Measurements from ENCODE around the gene DYNC2LI1. TPM values are rescaled to one million over a fixed set of nuclear protein-coding genes. Genes with fewer than 3 reads are reported as not detected.

The DYNC2LI1 gene
- polyA plus RNA-seq, 1 donor (not counting 4 experiments of a cell fraction or from before 2014, with no cell fraction given) = 29.9 TPM

GRCh38 chr2:43824512-43824911 is 50.7 kb downstream of the DYNC2LI1 start:
- Histone ChIP-seq H3K9me3 (ENCODE audit: control insufficient read depth, low read depth, low read length) (no peaks in the 10 kb centered on the region), H3K36me3 (ENCODE audit: control insufficient read depth in 2 of 2, extremely low read depth in 1 of 2, insufficient read depth in 2 of 2, low read length in 2 of 2) (no peaks in the 10 kb centered on the region), H4K20me1 (ENCODE audit: control insufficient read depth, extremely low read depth, insufficient read depth, low read length) (no peaks in the 10 kb centered on the region), H3K79me2 (ENCODE audit: control insufficient read depth, insufficient read depth, low read length) (no peaks in the 10 kb centered on the region), H3K4me3 (ENCODE audit: control insufficient read depth in 2 of 3, extremely low read depth in 1 of 3, insufficient read depth in 2 of 3, low read depth in 1 of 3, low read length in 3 of 3) (no peak overlapping the region), H3K4me2 (ENCODE audit: control insufficient read depth, extremely low read depth, insufficient read depth, low read depth, low read length) (no peak overlapping the region), H2AFZ (ENCODE audit: control insufficient read depth, low read length) (no peak overlapping the region), H3K27me3 (ENCODE audit: control insufficient read depth, extremely low read depth, insufficient read depth, low read length) (peaks cover 17% of the 10 kb centered on the region), H3K4me1 (ENCODE audit: control insufficient read depth, extremely low read depth, insufficient read depth, low read length) (no peaks in the 10 kb centered on the region), H3K9ac (ENCODE audit: control insufficient read depth, extremely low read depth, insufficient read depth, low read length) (no peak overlapping the region), H3K27ac (ENCODE audit: control insufficient read depth, insufficient read depth, low read length) (no peak overlapping the region), H3K9me1 (ENCODE audit: control insufficient read depth, extremely low read depth, insufficient read depth, low read length) (no peaks in the 10 kb centered on the region)
- TF ChIP-seq CTCF (optimal IDR thresholded peaks at IDR 0.05 in 1 of 3, IDR thresholded peaks at IDR 0.05 in 1 of 3, conservative IDR thresholded peaks at IDR 0.05 in 1 of 3; ENCODE audit: extremely low read depth in 1 of 3, insufficient read depth in 2 of 3, low read length in 3 of 3) (no peak), EZH2 (IDR thresholded peaks at IDR 0.05; ENCODE audit: low read length) (no peak)
- DNase-seq (ENCODE audit: low read depth, low spot score) = no peak
- FAIRE-seq = no peak
- dilution Hi-C loops (cut with MboI; ENCODE audit: extremely low pct_ligation_motif_present, low sequenced_read_pairs) = no loop called here

GRCh38 chr2:43824951-43825493 is 51.2 kb downstream of the DYNC2LI1 start:
- no peak overlapping the region for H3K4me2 ChIP-seq (ENCODE audit: control insufficient read depth, extremely low read depth, insufficient read depth, low read depth, low read length)
- H3K9ac ChIP-seq (ENCODE audit: control insufficient read depth, extremely low read depth, insufficient read depth, low read length) = no peak overlapping the region
- DNase-seq (ENCODE audit: low read depth, low spot score) = no peak
- H3K4me3 ChIP-seq (ENCODE audit: control insufficient read depth in 2 of 3, extremely low read depth in 1 of 3, insufficient read depth in 2 of 3, low read depth in 1 of 3, low read length in 3 of 3) = no peak overlapping the region
- no peaks in the 10 kb centered on the region for H3K9me3 ChIP-seq (ENCODE audit: control insufficient read depth, low read depth, low read length)
- no peaks in the 10 kb centered on the region for H3K36me3 ChIP-seq (ENCODE audit: control insufficient read depth in 2 of 2, extremely low read depth in 1 of 2, insufficient read depth in 2 of 2, low read length in 2 of 2)
- dilution Hi-C loops (cut with MboI; ENCODE audit: extremely low pct_ligation_motif_present, low sequenced_read_pairs) = no loop called here
- no peak overlapping the region for H2AFZ ChIP-seq (ENCODE audit: control insufficient read depth, low read length)
- no peak for FAIRE-seq
- TF ChIP-seq CTCF (optimal IDR thresholded peaks at IDR 0.05 in 1 of 3, IDR thresholded peaks at IDR 0.05 in 1 of 3, conservative IDR thresholded peaks at IDR 0.05 in 1 of 3; ENCODE audit: extremely low read depth in 1 of 3, insufficient read depth in 2 of 3, low read length in 3 of 3) = no peak
- TF ChIP-seq EZH2 (IDR thresholded peaks at IDR 0.05; ENCODE audit: low read length) = no peak
- H3K4me1 ChIP-seq (ENCODE audit: control insufficient read depth, extremely low read depth, insufficient read depth, low read length) = no peaks in the 10 kb centered on the region
- H3K27me3 ChIP-seq (ENCODE audit: control insufficient read depth, extremely low read depth, insufficient read depth, low read length) = peaks cover 17% of the 10 kb centered on the region
- no peaks in the 10 kb centered on the region for H3K79me2 ChIP-seq (ENCODE audit: control insufficient read depth, insufficient read depth, low read length)
- H3K9me1 ChIP-seq (ENCODE audit: control insufficient read depth, extremely low read depth, insufficient read depth, low read length) = no peaks in the 10 kb centered on the region
- H3K27ac ChIP-seq (ENCODE audit: control insufficient read depth, insufficient read depth, low read length) = no peak overlapping the region
- no peaks in the 10 kb centered on the region for H4K20me1 ChIP-seq (ENCODE audit: control insufficient read depth, extremely low read depth, insufficient read depth, low read length)
